Kidney (tissue), 14 donors: ENCODE results near the gene ANKRD53. TPM values are rescaled to one million over a fixed set of nuclear protein-coding genes. Genes with fewer than 3 reads are reported as not detected.

Source experiments
- DNase-seq, 5 donors: peaks; one replicate each; pipeline ENCODE4 v3.0.0-alpha.2; 2013 to 2020
- FAIRE-seq: peaks from 2 replicates; lab custom pipeline; 2012; peaks lifted over from hg19 to GRCh38; lab: Jason Lieb, UNC
- H3K27ac ChIP-seq, 2 donors: one replicate each; pipeline ENCODE4 v1.7.0; 2013; ENCODE audit warnings: low read depth in 2 of 2, low read length in 2 of 2, inconsistent platforms in 1 of 2
- H3K27me3 ChIP-seq: one replicate; pipeline ENCODE4 v1.7.1; 2013; ENCODE audit warnings: low read length, inconsistent platforms; ENCODE audit not compliant: control insufficient read depth, insufficient read depth
- H3K36me3 ChIP-seq, 3 donors: one replicate each; pipeline versions ENCODE4 v1.7.0 to v1.7.1; 2013; ENCODE audit warnings: low read length in 3 of 3, control low read depth in 1 of 3, inconsistent platforms in 1 of 3; ENCODE audit not compliant: insufficient read depth in 3 of 3, control insufficient read depth in 2 of 3
- H3K4me1 ChIP-seq, 3 donors: one replicate each; pipeline versions ENCODE4 v1.7.0 to v1.7.1; 2013; ENCODE audit warnings: low read length in 3 of 3, inconsistent platforms in 1 of 3, low read depth in 1 of 3; ENCODE audit not compliant: control insufficient read depth in 2 of 3, insufficient read depth in 2 of 3
- H3K4me3 ChIP-seq, 3 donors: one replicate each; pipeline versions ENCODE4 v1.7.0 to v1.8.1; 2013; ENCODE audit warnings: low read length in 3 of 3, control low read depth in 1 of 3, inconsistent platforms in 1 of 3
- H3K9ac ChIP-seq, 3 donors: one replicate each; pipeline versions ENCODE4 v1.7.0 to v1.7.1; 2013; ENCODE audit warnings: low read length in 3 of 3, control low read depth in 1 of 3, inconsistent platforms in 1 of 3
- H3K9me3 ChIP-seq, 3 donors: one replicate each; pipeline versions ENCODE4 v1.7.0 to v1.7.1; 2013; ENCODE audit warnings: low read length in 3 of 3, control low read depth in 1 of 3, inconsistent platforms in 1 of 3; ENCODE audit not compliant: control insufficient read depth in 2 of 3, insufficient read depth in 1 of 3
- CTCF ChIP-seq: IDR thresholded peaks from 3 replicates; pipeline ENCODE4 v1.5.1; 2012; ENCODE audit warnings: mild to moderate bottlenecking, moderate library complexity, borderline replicate concordance; ENCODE audit not compliant: insufficient read depth; ENCODE audit errors: extremely low read depth
- intact Hi-C: fragments of 100-400 bp; cut with DNase I; formaldehyde crosslinking; loops from one replicate; pipeline ENCODE4 v1.11.1; 2022
- polyA plus RNA-seq: library from polyadenylated mRNA; stranded (reverse); fragments of 350-450 nt; fragmentation: Illumina TruSeq; extraction: RNeasy Lipid Tissue Mini Kit (QIAGEN cat#74804); gene quantifications from one replicate; pipeline ENCODE4 v1.2.3, GENCODE V29; 2014; ENCODE audit warnings: low read depth, low replicate concordance; ENCODE audit not compliant: insufficient read depth
- total RNA-seq: library from RNA; stranded (reverse); fragmentation: NEBNext Ultra II Directional; extraction: Animal tissue kit (Norgen Biotek cat#: 25700); gene quantifications from one replicate; pipeline ENCODE4 v1.2.1, GENCODE V29; 2021
- donor health status: control.
- donor health status: control.
- donor health status: control.
- donor health status: control.
- donor health status: control.
- donor health status: DM: yes; HTN: yes; CAD: no.
- donor health status: Normal renal cell carcinoma (clear cell type).

Gene ANKRD53
- total and polyA plus RNA-seq, 2 donors from 2014 or later = 1.3 to 2.1 TPM

GRCh38 chr2:70947556-70948184 is 30.8 kb upstream of the ANKRD53 start:
- no peak for FAIRE-seq
- no peak overlapping the region for H3K9ac ChIP-seq

GRCh38 chr2:70948337-70949003 is 30.0 kb upstream of the ANKRD53 start:
- peaks cover 0 to 9% (median 0%) of the 10 kb centered on the region in 3 donors for H3K4me1 ChIP-seq
- H3K27me3 ChIP-seq = peaks cover 27% of the 10 kb centered on the region
- TF ChIP-seq CTCF = peak; percentile 49
- peak overlapping the region in 2 of 3 donors; percentile 29 to 51 for H3K9ac ChIP-seq
- peak overlapping the region in 2 of 3 donors; percentile 49 to 55 for H3K4me3 ChIP-seq
- no peak overlapping the region for H3K27ac ChIP-seq
- H3K9me3 ChIP-seq = no peaks in the 10 kb centered on the region
- no peaks in the 10 kb centered on the region for H3K36me3 ChIP-seq
- no peak for FAIRE-seq
- DNase-seq = peak; percentile 78 to 90 (median 86)
- intact Hi-C loops = loop anchor here (5.0 kb wide), 1 partner anchor 76 kb away; no protein-coding TSS in a partner anchor

More at GRCh38 chr2:70947556-70948184, 30.8 kb upstream of the ANKRD53 start:
- no peaks in the 10 kb centered on the region for H3K9me3 ChIP-seq
- H3K36me3 ChIP-seq = no peaks in the 10 kb centered on the region
- intact Hi-C loops = loop anchor here (5.0 kb wide), 1 partner anchor 75 kb away; no protein-coding TSS in a partner anchor
- peaks cover 0 to 9% (median 0%) of the 10 kb centered on the region in 3 donors for H3K4me1 ChIP-seq
- H3K27ac ChIP-seq = no peak overlapping the region
- TF ChIP-seq CTCF = no peak
- peaks cover 23% of the 10 kb centered on the region for H3K27me3 ChIP-seq
- no peak overlapping the region for H3K4me3 ChIP-seq
- no peak for DNase-seq

DNA sequence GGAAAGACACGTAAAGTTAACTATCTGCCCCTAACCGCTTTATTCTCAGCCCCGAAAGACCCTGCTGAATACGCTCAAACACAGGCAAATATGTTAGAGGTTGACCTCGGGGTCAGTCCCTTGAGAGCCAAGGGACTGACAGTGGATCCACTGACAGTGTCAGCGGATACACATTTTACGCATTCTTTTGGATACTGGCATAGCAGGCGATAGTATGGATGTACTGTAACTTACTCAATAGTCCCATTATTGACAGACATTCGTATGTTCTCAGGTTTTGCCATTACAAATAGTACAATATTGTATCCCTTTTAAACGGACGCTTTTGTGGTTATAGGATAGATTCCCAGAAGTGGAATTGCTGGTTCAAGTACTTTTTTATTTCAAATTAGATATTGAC is 29.3 kb upstream of the ANKRD53 start:
- no peak overlapping the region for H3K27ac ChIP-seq
- FAIRE-seq (no peak), DNase-seq (no peak)
- H3K9me3 ChIP-seq = no peaks in the 10 kb centered on the region
- peaks cover 27% of the 10 kb centered on the region for H3K27me3 ChIP-seq
- peaks cover 0 to 9% (median 0%) of the 10 kb centered on the region in 3 donors for H3K4me1 ChIP-seq
- H3K9ac ChIP-seq = no peak overlapping the region
- TF ChIP-seq CTCF = no peak
- no peak overlapping the region for H3K4me3 ChIP-seq
- intact Hi-C loops = loop anchor here (5.0 kb wide), 1 partner anchor 77 kb away; no protein-coding TSS in a partner anchor
- H3K36me3 ChIP-seq = no peaks in the 10 kb centered on the region
